Measurements from ENCODE around the gene SGPL1.

DNA sequence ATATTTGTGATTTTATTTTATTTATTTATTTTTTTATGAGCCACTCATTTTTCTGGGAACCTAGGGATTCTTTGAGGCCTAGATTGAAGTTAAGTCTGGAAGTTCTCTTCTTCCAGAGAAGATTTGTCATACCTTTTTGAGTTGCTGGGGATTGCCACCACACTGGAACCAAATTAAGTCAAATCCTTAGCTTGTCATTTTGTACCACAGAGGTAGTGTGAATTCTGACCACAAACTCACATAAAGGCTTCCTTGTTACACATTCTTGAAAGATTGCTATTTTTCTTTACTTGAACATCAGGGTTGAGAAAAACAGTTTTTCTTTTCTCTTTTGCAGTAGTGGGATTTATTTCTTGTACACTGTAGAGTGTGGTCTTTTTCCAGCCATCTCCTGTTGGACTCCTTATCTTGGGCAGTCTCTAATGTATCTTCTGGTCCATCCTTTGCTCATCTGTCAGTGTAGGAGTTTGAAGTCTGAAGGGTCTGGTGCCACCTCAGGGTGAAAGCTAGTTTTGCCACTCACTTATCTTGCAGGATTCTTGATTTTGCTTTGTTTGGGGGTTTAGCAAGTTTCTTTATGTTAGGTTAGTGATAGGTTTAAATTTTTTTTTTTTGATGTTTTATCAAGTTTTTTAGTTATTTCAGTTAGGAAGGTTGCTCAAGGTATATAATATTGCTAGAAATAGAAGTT lies 47.9 kb downstream of the SGPL1 start:
- TF ChIP-seq CTCF (IDR thresholded peaks at IDR 0.05 in 2 of 3, conservative IDR thresholded peaks at IDR 0.05 in 1 of 3; ENCODE audit: control insufficient read depth in 2 of 3, extremely low read depth in 1 of 3, insufficient read depth in 1 of 3, low read depth in 3 of 3, low read length in 3 of 3) = no peak
- no peak for TF ChIP-seq JUNB (IDR thresholded peaks at IDR 0.05)
- TF ChIP-seq ZNF207 (IDR thresholded peaks at IDR 0.05; ENCODE audit: borderline replicate concordance) = no peak
- TF ChIP-seq, protein P1, sequence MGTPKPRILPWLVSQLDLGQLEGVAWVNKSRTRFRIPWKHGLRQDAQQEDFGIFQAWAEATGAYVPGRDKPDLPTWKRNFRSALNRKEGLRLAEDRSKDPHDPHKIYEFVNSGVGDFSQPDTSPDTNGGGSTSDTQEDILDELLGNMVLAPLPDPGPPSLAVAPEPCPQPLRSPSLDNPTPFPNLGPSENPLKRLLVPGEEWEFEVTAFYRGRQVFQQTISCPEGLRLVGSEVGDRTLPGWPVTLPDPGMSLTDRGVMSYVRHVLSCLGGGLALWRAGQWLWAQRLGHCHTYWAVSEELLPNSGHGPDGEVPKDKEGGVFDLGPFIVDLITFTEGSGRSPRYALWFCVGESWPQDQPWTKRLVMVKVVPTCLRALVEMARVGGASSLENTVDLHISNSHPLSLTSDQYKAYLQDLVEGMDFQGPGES (IDR thresholded peaks at IDR 0.05) = no peak
- no peak for TF ChIP-seq GABPA (IDR thresholded peaks at IDR 0.05; ENCODE audit: low read depth)
- TF ChIP-seq TCF7 (IDR thresholded peaks at IDR 0.05; ENCODE audit: borderline replicate concordance) = no peak
- TF ChIP-seq EGR1 (IDR thresholded peaks at IDR 0.05; ENCODE audit: borderline replicate concordance in 1 of 2, low read depth in 2 of 2, low read length in 2 of 2) = no peak
- TF ChIP-seq CREB1 (IDR thresholded peaks at IDR 0.05; ENCODE audit: low read depth) = no peak
- TF ChIP-seq, protein P2, sequence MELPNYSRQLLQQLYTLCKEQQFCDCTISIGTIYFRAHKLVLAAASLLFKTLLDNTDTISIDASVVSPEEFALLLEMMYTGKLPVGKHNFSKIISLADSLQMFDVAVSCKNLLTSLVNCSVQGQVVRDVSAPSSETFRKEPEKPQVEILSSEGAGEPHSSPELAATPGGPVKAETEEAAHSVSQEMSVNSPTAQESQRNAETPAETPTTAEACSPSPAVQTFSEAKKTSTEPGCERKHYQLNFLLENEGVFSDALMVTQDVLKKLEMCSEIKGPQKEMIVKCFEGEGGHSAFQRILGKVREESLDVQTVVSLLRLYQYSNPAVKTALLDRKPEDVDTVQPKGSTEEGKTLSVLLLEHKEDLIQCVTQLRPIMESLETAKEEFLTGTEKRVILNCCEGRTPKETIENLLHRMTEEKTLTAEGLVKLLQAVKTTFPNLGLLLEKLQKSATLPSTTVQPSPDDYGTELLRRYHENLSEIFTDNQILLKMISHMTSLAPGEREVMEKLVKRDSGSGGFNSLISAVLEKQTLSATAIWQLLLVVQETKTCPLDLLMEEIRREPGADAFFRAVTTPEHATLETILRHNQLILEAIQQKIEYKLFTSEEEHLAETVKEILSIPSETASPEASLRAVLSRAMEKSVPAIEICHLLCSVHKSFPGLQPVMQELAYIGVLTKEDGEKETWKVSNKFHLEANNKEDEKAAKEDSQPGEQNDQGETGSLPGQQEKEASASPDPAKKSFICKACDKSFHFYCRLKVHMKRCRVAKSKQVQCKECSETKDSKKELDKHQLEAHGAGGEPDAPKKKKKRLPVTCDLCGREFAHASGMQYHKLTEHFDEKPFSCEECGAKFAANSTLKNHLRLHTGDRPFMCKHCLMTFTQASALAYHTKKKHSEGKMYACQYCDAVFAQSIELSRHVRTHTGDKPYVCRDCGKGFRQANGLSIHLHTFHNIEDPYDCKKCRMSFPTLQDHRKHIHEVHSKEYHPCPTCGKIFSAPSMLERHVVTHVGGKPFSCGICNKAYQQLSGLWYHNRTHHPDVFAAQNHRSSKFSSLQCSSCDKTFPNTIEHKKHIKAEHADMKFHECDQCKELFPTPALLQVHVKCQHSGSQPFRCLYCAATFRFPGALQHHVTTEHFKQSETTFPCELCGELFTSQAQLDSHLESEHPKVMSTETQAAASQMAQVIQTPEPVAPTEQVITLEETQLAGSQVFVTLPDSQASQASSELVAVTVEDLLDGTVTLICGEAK (IDR thresholded peaks at IDR 0.05; ENCODE audit: borderline replicate concordance) = no peak
- TF ChIP-seq YY1 (IDR thresholded peaks at IDR 0.05; ENCODE audit: low read depth, low read length) = no peak
- no peak for TF ChIP-seq POLR2AphosphoS5 (IDR thresholded peaks at IDR 0.05; ENCODE audit: low read length)

Data from GM12878 (cell line).